Measurements from ENCODE around the gene CSGALNACT2. TPM values are rescaled to one million over a fixed set of nuclear protein-coding genes. Genes with fewer than 3 reads are reported as not detected.
"Not testable (repeated sequence)": the region's sequence is repeated elsewhere in the genome, so short reads cannot be mapped to it uniquely, and the experiment has no call there.

Gene CSGALNACT2
- polyA plus RNA-seq, 1 donor, result 23.9 TPM

- DNase-seq (ENCODE audit: low read depth), result no peak
These were observed 39.4 kb downstream of the CSGALNACT2 start for GRCh38 chr10:43177595-43177994.

GRCh38 chr10:43181146-43181545, 42.9 kb downstream of the CSGALNACT2 start:
- no peak for DNase-seq (ENCODE audit: low read depth)

- not testable (repeated sequence) for DNase-seq (ENCODE audit: low read depth)
These were observed 45.5 kb downstream of the CSGALNACT2 start for GRCh38 chr10:43183764-43184163.

GRCh38 chr10:43186150-43186549, 47.9 kb downstream of the CSGALNACT2 start:
- DNase-seq (ENCODE audit: low read depth), result no peak

GRCh38 chr10:43187213-43187612, 49.0 kb downstream of the CSGALNACT2 start:
- no peak for DNase-seq (ENCODE audit: low read depth)

GRCh38 chr10:43188702-43189101, 50.5 kb downstream of the CSGALNACT2 start:
- DNase-seq (ENCODE audit: low read depth), result no peak

- no peak for DNase-seq (ENCODE audit: low read depth)
These were observed 52.0 kb downstream of the CSGALNACT2 start for GRCh38 chr10:43190289-43190688.

GRCh38 chr10:43190775-43191174, 52.5 kb downstream of the CSGALNACT2 start:
- no peak for DNase-seq (ENCODE audit: low read depth)

GRCh38 chr10:43192884-43193283, 54.6 kb downstream of the CSGALNACT2 start:
- no peak for DNase-seq (ENCODE audit: low read depth)

GRCh38 chr10:43193496-43194080, 55.3 kb downstream of the CSGALNACT2 start:
- DNase-seq (ENCODE audit: low read depth), result no peak

GRCh38 chr10:43194266-43194665, 56.0 kb downstream of the CSGALNACT2 start:
- no peak for DNase-seq (ENCODE audit: low read depth)

GRCh38 chr10:43194859-43195258, 56.6 kb downstream of the CSGALNACT2 start:
- DNase-seq (ENCODE audit: low read depth), result no peak

- DNase-seq (ENCODE audit: low read depth), result no peak
These were observed 57.3 kb downstream of the CSGALNACT2 start for GRCh38 chr10:43195557-43195956.

GRCh38 chr10:43196131-43196980, 58.1 kb downstream of the CSGALNACT2 start:
- DNase-seq (ENCODE audit: low read depth), result no peak

- DNase-seq (ENCODE audit: low read depth), result no peak
These were observed 59.0 kb downstream of the CSGALNACT2 start for GRCh38 chr10:43196981-43197833.

GRCh38 chr10:43197834-43198681, 59.8 kb downstream of the CSGALNACT2 start:
- DNase-seq (ENCODE audit: low read depth), result no peak

GRCh38 chr10:43198682-43199005, 60.4 kb downstream of the CSGALNACT2 start:
- no peak for DNase-seq (ENCODE audit: low read depth)

GRCh38 chr10:43199088-43199683, 60.9 kb downstream of the CSGALNACT2 start:
- DNase-seq (ENCODE audit: low read depth), result no peak

GRCh38 chr10:43199684-43200537, 61.7 kb downstream of the CSGALNACT2 start:
- no peak for DNase-seq (ENCODE audit: low read depth)
